SK-N-SH (cell line): Measurements from ENCODE around the gene SLC25A48.

Experiments used
- CTCF ChIP-seq: fragments of 200-600 bp; sonication (generic); IDR thresholded peaks from 2 replicates; pipeline ENCODE4 v1.6.1; 2017; ENCODE audit warnings: antibody characterized with exemption, mild to moderate bottlenecking, moderate library complexity
- ELF1 ChIP-seq: IDR thresholded peaks from 2 replicates; pipeline ENCODE4 v1.4.0; 2012
- NFIC ChIP-seq: IDR thresholded peaks from 2 replicates; pipeline ENCODE4 v1.4.0; 2012; ENCODE audit warnings: borderline replicate concordance

- TF ChIP-seq ELF1 (no peak), CTCF (no peak), NFIC (no peak)
These were observed 36.9 kb downstream of the SLC25A48 start for GRCh38 chr5:135871268-135871915.
